ENCODE measurements around the gene HSD17B14.
"Not testable (repeated sequence)": the region's sequence is repeated elsewhere in the genome, so short reads cannot be mapped to it uniquely, and the experiment has no call there.

DNA sequence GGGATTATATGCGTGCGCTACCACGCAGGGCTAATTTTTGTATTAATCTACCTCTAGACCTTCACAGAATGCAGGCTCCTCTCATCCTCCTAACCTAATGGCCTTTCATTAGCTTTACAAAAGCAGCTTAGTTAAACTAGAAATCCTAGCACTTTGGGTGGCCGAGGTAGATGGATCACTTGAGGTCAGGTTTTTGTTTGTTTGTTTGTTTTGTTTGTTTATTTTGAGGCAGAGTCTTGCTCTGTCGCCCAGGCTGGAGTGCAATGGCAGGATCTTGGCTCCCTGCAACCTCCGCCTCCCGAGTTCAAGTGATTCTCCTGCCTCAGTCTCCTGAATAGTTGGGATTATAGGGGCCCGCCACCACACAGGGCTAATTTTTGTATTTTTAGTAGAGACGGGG, 43.4 kb upstream of the HSD17B14 start:
- TF ChIP-seq, protein P1, sequence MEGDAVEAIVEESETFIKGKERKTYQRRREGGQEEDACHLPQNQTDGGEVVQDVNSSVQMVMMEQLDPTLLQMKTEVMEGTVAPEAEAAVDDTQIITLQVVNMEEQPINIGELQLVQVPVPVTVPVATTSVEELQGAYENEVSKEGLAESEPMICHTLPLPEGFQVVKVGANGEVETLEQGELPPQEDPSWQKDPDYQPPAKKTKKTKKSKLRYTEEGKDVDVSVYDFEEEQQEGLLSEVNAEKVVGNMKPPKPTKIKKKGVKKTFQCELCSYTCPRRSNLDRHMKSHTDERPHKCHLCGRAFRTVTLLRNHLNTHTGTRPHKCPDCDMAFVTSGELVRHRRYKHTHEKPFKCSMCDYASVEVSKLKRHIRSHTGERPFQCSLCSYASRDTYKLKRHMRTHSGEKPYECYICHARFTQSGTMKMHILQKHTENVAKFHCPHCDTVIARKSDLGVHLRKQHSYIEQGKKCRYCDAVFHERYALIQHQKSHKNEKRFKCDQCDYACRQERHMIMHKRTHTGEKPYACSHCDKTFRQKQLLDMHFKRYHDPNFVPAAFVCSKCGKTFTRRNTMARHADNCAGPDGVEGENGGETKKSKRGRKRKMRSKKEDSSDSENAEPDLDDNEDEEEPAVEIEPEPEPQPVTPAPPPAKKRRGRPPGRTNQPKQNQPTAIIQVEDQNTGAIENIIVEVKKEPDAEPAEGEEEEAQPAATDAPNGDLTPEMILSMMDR (IDR thresholded peaks at IDR 0.05): not testable (repeated sequence)
- TF ChIP-seq POLR2A (IDR thresholded peaks at IDR 0.05): not testable (repeated sequence)

All from uterus (tissue), 2 donors.